ENCODE results near the gene OR52K1.

OR52K1 gene

DNA sequence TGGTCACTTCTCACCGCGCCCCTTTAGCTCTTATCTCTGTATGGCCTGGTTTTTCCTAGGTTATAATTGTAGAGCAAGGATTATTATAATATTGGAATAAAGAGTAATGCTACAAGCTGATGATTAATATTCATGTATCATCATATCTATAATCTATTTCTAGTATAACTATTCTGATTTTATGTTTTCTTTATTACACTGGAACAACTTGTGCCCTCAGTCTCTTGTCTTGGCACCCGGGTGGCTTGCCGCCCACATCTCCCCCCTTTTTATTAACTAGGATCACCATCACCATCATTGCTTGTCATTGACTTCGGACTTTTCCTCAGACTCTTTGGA lies 11.0 kb downstream of the OR52K1 start:
- Histone ChIP-seq H3K27me3 (ENCODE audit: insufficient read depth, low read depth, severe bottlenecking) (peaks cover 68% of the 10 kb centered on the region), H3K36me3 (no peaks in the 10 kb centered on the region), H3K27ac (no peak overlapping the region), H3K4me3 (ENCODE audit: low read depth, low read length) (no peak overlapping the region), H3K9me3 (ENCODE audit: severe bottlenecking) (peaks cover 2% of the 10 kb centered on the region)
- TF ChIP-seq, protein P1, sequence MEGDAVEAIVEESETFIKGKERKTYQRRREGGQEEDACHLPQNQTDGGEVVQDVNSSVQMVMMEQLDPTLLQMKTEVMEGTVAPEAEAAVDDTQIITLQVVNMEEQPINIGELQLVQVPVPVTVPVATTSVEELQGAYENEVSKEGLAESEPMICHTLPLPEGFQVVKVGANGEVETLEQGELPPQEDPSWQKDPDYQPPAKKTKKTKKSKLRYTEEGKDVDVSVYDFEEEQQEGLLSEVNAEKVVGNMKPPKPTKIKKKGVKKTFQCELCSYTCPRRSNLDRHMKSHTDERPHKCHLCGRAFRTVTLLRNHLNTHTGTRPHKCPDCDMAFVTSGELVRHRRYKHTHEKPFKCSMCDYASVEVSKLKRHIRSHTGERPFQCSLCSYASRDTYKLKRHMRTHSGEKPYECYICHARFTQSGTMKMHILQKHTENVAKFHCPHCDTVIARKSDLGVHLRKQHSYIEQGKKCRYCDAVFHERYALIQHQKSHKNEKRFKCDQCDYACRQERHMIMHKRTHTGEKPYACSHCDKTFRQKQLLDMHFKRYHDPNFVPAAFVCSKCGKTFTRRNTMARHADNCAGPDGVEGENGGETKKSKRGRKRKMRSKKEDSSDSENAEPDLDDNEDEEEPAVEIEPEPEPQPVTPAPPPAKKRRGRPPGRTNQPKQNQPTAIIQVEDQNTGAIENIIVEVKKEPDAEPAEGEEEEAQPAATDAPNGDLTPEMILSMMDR (IDR thresholded peaks at IDR 0.05; ENCODE audit: low read depth, low read length): no peak
- DNase-seq: no peak

DNA sequence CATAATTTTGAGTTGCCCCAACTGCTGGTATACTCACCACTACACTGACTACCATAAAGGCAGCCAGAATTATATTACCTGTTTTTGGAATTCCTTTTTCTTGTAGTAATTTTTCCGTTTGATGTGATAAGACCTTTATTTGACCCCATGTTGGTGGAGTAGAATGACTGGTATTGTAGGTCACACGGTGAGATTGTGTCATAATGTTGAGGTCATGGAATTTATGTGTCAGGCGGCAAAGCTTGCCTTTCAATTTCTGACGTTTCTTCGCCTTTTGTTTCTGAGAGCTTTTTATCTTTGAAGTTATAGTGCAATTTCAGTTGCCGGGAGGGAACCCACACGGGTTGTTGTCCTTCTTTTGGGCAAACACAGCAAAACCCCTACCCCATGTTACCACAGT lies 13.0 kb downstream of the OR52K1 start:
- peaks cover 80% of the 10 kb centered on the region for H3K27me3 ChIP-seq (ENCODE audit: insufficient read depth, low read depth, severe bottlenecking)
- no peak overlapping the region for H3K4me3 ChIP-seq (ENCODE audit: low read depth, low read length)
- no peaks in the 10 kb centered on the region for H3K36me3 ChIP-seq
- peaks cover 2% of the 10 kb centered on the region for H3K9me3 ChIP-seq (ENCODE audit: severe bottlenecking)
- TF ChIP-seq, protein P1 (IDR thresholded peaks at IDR 0.05; ENCODE audit: low read depth, low read length): no peak
- DNase-seq: no peak
- H3K27ac ChIP-seq: no peak overlapping the region

DNA sequence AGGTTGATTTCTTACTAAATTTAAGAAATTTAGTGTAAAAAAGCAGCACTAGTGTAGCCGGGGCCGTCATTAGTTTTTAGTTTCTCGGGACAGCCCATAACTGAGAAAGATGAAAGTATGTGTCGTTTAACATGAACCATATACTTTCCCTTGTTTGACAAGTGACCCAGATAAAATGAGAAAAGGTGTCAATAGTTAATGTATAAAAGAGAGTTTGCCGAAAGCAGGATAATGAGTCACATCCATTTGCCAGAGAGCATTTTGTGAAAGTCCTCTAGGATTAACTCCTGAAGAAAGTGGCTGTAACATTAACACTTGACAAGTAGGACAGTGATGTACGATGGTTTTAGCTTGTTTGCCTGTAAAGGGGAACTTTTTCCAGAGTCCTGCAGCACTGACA lies 13.5 kb downstream of the OR52K1 start:
- Histone ChIP-seq H3K9me3 (ENCODE audit: severe bottlenecking) (peaks cover 2% of the 10 kb centered on the region), H3K36me3 (no peaks in the 10 kb centered on the region), H3K27ac (no peak overlapping the region), H3K4me3 (ENCODE audit: low read depth, low read length) (no peak overlapping the region), H3K27me3 (ENCODE audit: insufficient read depth, low read depth, severe bottlenecking) (peaks cover 77% of the 10 kb centered on the region)
- TF ChIP-seq, protein P1 (IDR thresholded peaks at IDR 0.05; ENCODE audit: low read depth, low read length): no peak
- no peak for DNase-seq

DNA sequence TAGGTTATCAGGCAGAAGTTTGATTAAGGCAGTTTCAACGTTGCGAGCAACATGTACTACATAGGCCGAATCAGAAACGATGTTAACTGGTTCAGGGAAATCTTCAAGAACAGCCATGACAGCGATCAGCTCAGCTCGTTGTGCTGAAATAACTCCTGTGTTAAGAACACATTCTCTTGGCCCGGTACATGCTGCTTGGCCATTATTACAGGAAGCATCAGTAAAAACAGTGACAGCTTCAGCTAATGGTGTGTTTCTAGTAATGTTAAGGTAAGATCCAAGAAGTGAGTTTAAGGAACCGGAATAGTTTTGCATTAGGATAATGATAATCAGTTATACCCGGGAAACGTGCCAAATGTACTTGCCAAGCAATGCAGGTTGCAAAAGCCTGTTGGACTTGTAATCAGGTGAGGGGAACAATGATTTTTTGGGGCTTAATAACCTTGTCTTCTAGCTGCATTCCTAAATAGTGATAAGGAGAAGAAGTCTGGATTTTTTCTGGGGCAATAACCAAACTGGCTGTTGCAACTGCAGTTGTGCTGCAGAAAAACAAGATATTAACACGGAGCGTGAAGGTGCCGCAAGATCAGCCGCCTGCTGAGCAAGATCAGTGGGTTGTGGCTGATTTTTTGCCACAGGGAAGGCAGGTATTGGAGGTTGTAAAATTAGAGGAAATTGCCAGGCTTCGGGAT lies 14.3 kb downstream of the OR52K1 start:
- DNase-seq: no peak
- Histone ChIP-seq H3K27ac (no peak overlapping the region), H3K4me3 (ENCODE audit: low read depth, low read length) (no peak overlapping the region), H3K36me3 (no peaks in the 10 kb centered on the region), H3K27me3 (ENCODE audit: insufficient read depth, low read depth, severe bottlenecking) (peaks cover 82% of the 10 kb centered on the region), H3K9me3 (ENCODE audit: severe bottlenecking) (no peaks in the 10 kb centered on the region)
- TF ChIP-seq, protein P1 (IDR thresholded peaks at IDR 0.05; ENCODE audit: low read depth, low read length): no peak

DNA sequence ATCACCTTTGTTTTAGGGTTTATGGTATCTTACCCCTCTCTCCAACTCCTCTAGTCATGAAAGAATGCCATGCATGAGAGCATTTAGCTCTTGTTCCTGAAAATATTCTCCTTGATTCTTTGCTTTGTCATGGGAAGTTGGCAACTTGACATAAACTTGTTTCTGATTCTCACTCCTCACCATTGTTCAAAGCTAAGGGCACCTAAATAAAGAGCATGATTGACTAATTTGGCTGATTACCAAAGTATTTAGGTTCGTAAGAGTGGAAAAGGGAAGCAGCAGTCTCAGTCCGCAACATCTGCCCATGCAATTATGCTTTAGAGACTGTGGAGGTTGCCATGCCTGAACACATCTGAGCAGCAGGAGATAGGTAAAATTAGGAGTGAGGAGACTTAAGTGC lies 26.4 kb downstream of the OR52K1 start:
- Histone ChIP-seq H3K27ac (no peak overlapping the region), H3K9me3 (ENCODE audit: severe bottlenecking) (no peaks in the 10 kb centered on the region), H3K36me3 (no peaks in the 10 kb centered on the region), H3K27me3 (ENCODE audit: insufficient read depth, low read depth, severe bottlenecking) (peaks cover 55% of the 10 kb centered on the region), H3K4me3 (ENCODE audit: low read depth, low read length) (no peak overlapping the region)
- DNase-seq: no peak
- TF ChIP-seq, protein P1 (IDR thresholded peaks at IDR 0.05; ENCODE audit: low read depth, low read length): no peak

Data from WERI-Rb-1 (cell line).